SK-MEL-5 (cell line): ENCODE measurements around the gene TSPY1. TPM values are rescaled to one million over a fixed set of nuclear protein-coding genes. Genes with fewer than 3 reads are reported as not detected.
"Not testable (repeated sequence)": the region's sequence is repeated elsewhere in the genome, so short reads cannot be mapped to it uniquely, and the experiment has no call there.

Experiments
- DNase-seq: peaks from one replicate; pipeline ENCODE4 v3.0.0-alpha.2; 2016; ENCODE audit warnings: low read depth, low spot score
- in situ Hi-C: cut with HindIII; loops from 2 replicates; pipeline ENCODE4 v1.10.0; 2016; ENCODE audit warnings: low sequenced_read_pairs, high pct_unique_total_duplicates, low pct_unique_long_range_greater_than_20kb
- polyA plus RNA-seq, 2 experiments: library from polyadenylated mRNA; depleted of rRNA; stranded (reverse); fragments of >200 nt; gene quantifications; 2 replicates each; pipeline ENCODE4 v1.2.3, GENCODE V29; 2015
- total RNA-seq: library from RNA; depleted of rRNA; stranded (reverse); fragments of >200 nt; shearing (Covaris generic); gene quantifications from 2 replicates; pipeline ENCODE4 v1.2.3, GENCODE V29; 2014; rRNA removed

TSPY1 gene, protein sequence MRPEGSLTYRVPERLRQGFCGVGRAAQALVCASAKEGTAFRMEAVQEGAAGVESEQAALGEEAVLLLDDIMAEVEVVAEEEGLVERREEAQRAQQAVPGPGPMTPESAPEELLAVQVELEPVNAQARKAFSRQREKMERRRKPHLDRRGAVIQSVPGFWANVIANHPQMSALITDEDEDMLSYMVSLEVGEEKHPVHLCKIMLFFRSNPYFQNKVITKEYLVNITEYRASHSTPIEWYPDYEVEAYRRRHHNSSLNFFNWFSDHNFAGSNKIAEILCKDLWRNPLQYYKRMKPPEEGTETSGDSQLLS
- total RNA-seq: not detected in 2 replicates
- not detected in 2 replicates for polyA plus RNA-seq (2015; cell fraction: cytosol; rRNA removed)
- polyA plus RNA-seq (2015; cell fraction: nucleus; rRNA removed): not detected in 2 replicates

DNA sequence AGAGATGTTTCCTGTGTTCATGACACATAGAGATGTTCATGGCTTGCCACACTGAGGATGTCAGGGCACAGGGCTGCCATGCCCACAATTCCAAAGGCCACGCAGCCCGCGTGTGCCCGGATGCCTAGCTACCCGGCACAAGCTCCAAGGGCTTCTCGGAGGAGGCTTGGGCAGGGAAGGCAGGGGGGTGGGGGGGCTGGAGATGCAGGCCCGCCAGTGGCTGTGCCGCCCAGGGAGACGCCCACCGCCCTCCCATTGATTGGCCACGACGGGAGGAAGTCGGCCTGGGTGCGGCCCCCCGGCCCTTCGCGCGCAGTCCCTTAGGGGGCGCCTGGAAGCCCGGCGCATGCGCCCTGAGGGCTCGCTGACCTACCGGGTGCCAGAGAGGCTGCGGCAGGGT lies at the start of gene TSPY1:
TSPY1 (plus strand) TSS at position 301 of the 400 bp plus-strand sequence; CDS start at position 347, 46 bp downstream.
- in situ Hi-C loops, DNase-seq: not testable (repeated sequence)

DNA sequence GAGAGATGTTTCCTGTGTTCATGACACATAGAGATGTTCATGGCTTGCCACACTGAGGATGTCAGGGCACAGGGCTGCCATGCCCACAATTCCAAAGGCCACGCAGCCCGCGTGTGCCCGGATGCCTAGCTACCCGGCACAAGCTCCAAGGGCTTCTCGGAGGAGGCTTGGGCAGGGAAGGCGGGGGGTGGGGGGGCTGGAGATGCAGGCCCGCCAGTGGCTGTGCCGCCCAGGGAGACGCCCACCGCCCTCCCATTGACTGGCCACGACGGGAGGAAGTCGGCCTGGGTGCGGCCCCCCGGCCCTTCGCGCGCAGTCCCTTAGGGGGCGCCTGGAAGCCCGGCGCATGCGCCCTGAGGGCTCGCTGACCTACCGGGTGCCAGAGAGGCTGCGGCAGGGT lies 20.2 kb downstream of the TSPY1 start, which contains the start of gene TSPY9:
TSPY9 (plus strand) TSS at position 301 of the 400 bp plus-strand sequence; CDS start at position 347, 46 bp downstream.
- DNase-seq, in situ Hi-C loops: not testable (repeated sequence)

DNA sequence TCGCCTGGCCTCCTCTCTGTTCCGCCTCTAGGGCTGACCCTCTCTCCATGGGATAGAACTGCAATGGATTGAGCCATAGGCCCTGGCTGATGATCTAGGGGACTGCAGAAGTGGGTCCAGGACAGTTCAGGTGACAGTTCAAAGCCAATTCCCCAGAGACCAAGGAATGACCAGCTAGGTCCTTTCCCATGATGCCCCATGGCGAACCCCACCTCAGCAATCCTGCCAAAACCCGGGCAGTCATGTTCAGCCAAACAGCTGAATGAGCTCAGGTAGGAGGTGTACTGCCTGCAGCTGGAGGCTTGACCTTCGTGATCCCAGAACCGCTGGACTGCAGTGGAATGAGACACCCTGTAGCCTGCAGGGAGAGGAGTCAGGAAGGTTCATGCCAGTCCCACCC lies 37.6 kb downstream of the TSPY1 start:
- in situ Hi-C loops: not testable (repeated sequence)

DNA sequence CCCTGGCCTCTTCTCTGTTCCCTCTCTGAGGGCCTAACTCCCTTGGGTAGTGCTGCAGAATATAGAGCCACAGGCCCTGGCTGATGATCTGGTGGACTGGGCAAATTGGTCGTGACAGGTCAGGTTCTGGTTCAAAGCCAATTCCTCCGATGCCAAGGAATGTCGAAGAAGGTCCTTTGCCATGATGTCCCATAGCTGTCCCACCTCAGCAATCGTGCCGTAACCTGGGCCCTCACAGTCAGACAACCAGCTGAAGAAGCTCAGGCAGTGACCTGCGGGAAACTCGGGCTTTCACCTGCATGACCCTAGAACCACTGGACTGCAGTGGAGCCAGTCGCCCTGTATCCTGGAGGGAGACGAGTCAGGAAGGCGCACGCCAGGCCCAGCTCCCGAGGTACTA lies 49.5 kb downstream of the TSPY1 start:
- in situ Hi-C loops, DNase-seq: not testable (repeated sequence)

More for the DNA sequence above, 37.6 kb downstream of the TSPY1 start:
- not testable (repeated sequence) for DNase-seq

Other genes starting within 250 kb of the TSPY1 start
- gene TSPY4, start 129.5 kb upstream of the TSPY1 start, total RNA-seq: not detected in 2 replicates
- not detected in 2 replicates for gene TSPY8, start 109.2 kb upstream of the TSPY1 start, total RNA-seq
- not detected in 2 replicates for gene TSPY3, start 68.5 kb upstream of the TSPY1 start, total RNA-seq
- gene TSPY9, start 20.3 kb downstream of the TSPY1 start, total RNA-seq: not detected in 2 replicates
- gene TSPY10, start 60.9 kb downstream of the TSPY1 start, total RNA-seq: not detected in 2 replicates